H54 (cell line): ENCODE results near the gene RAB8A.

Experiments used
- DNase-seq: peaks from one replicate; pipeline ENCODE4 v3.0.0; 2011; ENCODE audit warnings: low spot score, mixed read lengths; ENCODE audit not compliant: insufficient read length
- FAIRE-seq: peaks from 3 replicates; lab custom pipeline; 2011; peaks lifted over from hg19 to GRCh38; lab: Jason Lieb, UNC
- POLR2A ChIP-seq: IDR thresholded peaks from 2 replicates; pipeline ENCODE4 v1.6.1; 2011; ENCODE audit warnings: low read depth, mild to moderate bottlenecking, low read length

The RAB8A gene

GRCh38 chr19:16133818-16134217 is 22.1 kb downstream of the RAB8A start:
- peak; percentile 32 for DNase-seq
- FAIRE-seq: no peak
- no peak for TF ChIP-seq POLR2A

- TF ChIP-seq POLR2A: no peak
- FAIRE-seq (no peak), DNase-seq (no peak)
Observed at GRCh38 chr19:16134510-16134909, 22.8 kb downstream of the RAB8A start.

GRCh38 chr19:16135430-16136127 is 23.9 kb downstream of the RAB8A start:
- FAIRE-seq (no peak), DNase-seq (no peak)
- no peak for TF ChIP-seq POLR2A

GRCh38 chr19:16136185-16136999 is 24.7 kb downstream of the RAB8A start:
- FAIRE-seq: no peak
- no peak for TF ChIP-seq POLR2A
- DNase-seq: no peak

GRCh38 chr19:16139752-16140151 is 28.1 kb downstream of the RAB8A start:
- DNase-seq (no peak), FAIRE-seq (no peak)
- TF ChIP-seq POLR2A: no peak

GRCh38 chr19:16141043-16141442 is 29.4 kb downstream of the RAB8A start:
- FAIRE-seq (no peak), DNase-seq (no peak)
- TF ChIP-seq POLR2A: no peak

GRCh38 chr19:16142032-16142580 is 30.4 kb downstream of the RAB8A start:
- DNase-seq: no peak
- TF ChIP-seq POLR2A: no peak
- FAIRE-seq: no peak

- DNase-seq (no peak), FAIRE-seq (no peak)
- no peak for TF ChIP-seq POLR2A
Observed at GRCh38 chr19:16143399-16144215, 31.9 kb downstream of the RAB8A start, which contains the start of gene HSH2D. Gene HSH2D, plus strand, starts transcription at chr19:16143685. Its CDS starts 5,066 bp downstream, at chr19:16148751.

- no peak for TF ChIP-seq POLR2A
- DNase-seq (no peak), FAIRE-seq (no peak)
Observed at GRCh38 chr19:16144216-16144581, 32.5 kb downstream of the RAB8A start.

GRCh38 chr19:16146112-16146511 is 34.4 kb downstream of the RAB8A start:
- no peak for TF ChIP-seq POLR2A
- FAIRE-seq: no peak
- no peak for DNase-seq

GRCh38 chr19:16148443-16149229 is 36.9 kb downstream of the RAB8A start:
- FAIRE-seq: no peak
- DNase-seq: no peak
- no peak for TF ChIP-seq POLR2A

- DNase-seq (no peak), FAIRE-seq (no peak)
- no peak for TF ChIP-seq POLR2A
Observed at GRCh38 chr19:16153582-16154336, 42.1 kb downstream of the RAB8A start.

GRCh38 chr19:16154557-16154956 is 42.9 kb downstream of the RAB8A start:
- no peak for DNase-seq
- no peak for TF ChIP-seq POLR2A

More at GRCh38 chr19:16154557-16154956, 42.9 kb downstream of the RAB8A start:
- no peak for FAIRE-seq
